Astrocyte (in vitro differentiated cells and primary cell): ENCODE data around the gene CARD18. TPM values are rescaled to one million over a fixed set of nuclear protein-coding genes. Genes with fewer than 3 reads are reported as not detected.

ENCODE experiments used
- DNase-seq: peaks from one replicate; pipeline ENCODE4 v3.0.0-alpha.2; 2010; ENCODE audit warnings: low read depth
- FAIRE-seq: peaks from 2 replicates; lab custom pipeline; 2011; peaks lifted over from hg19 to GRCh38; lab: Jason Lieb, UNC
- H2AFZ ChIP-seq: 2 replicates; pipeline ENCODE4 v1.6.0; 2012; ENCODE audit warnings: low read depth, low read length, inconsistent platforms
- H3K27ac ChIP-seq: 2 replicates; pipeline ENCODE4 v1.5.1; 2011; ENCODE audit warnings: low read depth, low read length, inconsistent platforms
- H3K27me3 ChIP-seq: 2 replicates; pipeline ENCODE4 v1.6.0; 2011; ENCODE audit warnings: low read length, inconsistent platforms; ENCODE audit not compliant: insufficient read depth
- H3K36me3 ChIP-seq: 2 replicates; pipeline ENCODE4 v1.5.1; 2011; ENCODE audit warnings: low read length, inconsistent platforms; ENCODE audit not compliant: insufficient read depth
- H3K4me1 ChIP-seq: 2 replicates; pipeline ENCODE4 v1.5.1; 2011; ENCODE audit warnings: low read length, inconsistent platforms; ENCODE audit not compliant: insufficient read depth
- H3K4me2 ChIP-seq: 2 replicates; pipeline ENCODE4 v1.6.0; 2012; ENCODE audit warnings: low read length, inconsistent platforms
- H3K4me3 ChIP-seq: 2 replicates; pipeline ENCODE4 v1.5.1; 2011; ENCODE audit warnings: low read depth, mild to moderate bottlenecking, low read length, inconsistent platforms; ENCODE audit not compliant: insufficient read depth
- H3K79me2 ChIP-seq: 2 replicates; pipeline ENCODE4 v1.6.0; 2012; ENCODE audit warnings: mild to moderate bottlenecking, low read length, inconsistent platforms; ENCODE audit not compliant: insufficient read depth
- H3K9ac ChIP-seq: 2 replicates; pipeline ENCODE4 v1.6.0; 2012; ENCODE audit warnings: mild to moderate bottlenecking, low read length, inconsistent platforms
- H3K9me3 ChIP-seq: 2 replicates; pipeline ENCODE4 v1.5.1; 2012; ENCODE audit warnings: low read depth, mild to moderate bottlenecking, low read length, inconsistent platforms; ENCODE audit not compliant: insufficient read depth
- H4K20me1 ChIP-seq: 2 replicates; pipeline ENCODE4 v1.6.0; 2012; ENCODE audit warnings: low read length, inconsistent platforms; ENCODE audit not compliant: insufficient read depth
- H3K27ac Mint-ChIP-seq: one replicate; pipeline ENCODE4 v1.8.0; 2021; ENCODE audit warnings: mild to moderate bottlenecking, mixed read lengths; ENCODE audit not compliant: unreplicated experiment
- H3K27me3 Mint-ChIP-seq: one replicate; pipeline ENCODE4 v1.8.0; 2021; ENCODE audit warnings: low read depth, mixed read lengths; ENCODE audit not compliant: unreplicated experiment
- H3K36me3 Mint-ChIP-seq: one replicate; pipeline ENCODE4 v1.8.0; 2021; ENCODE audit warnings: low read depth, mixed read lengths; ENCODE audit not compliant: unreplicated experiment
- H3K4me1 Mint-ChIP-seq: one replicate; pipeline ENCODE4 v1.8.0; 2021; ENCODE audit warnings: low read depth, mixed read lengths; ENCODE audit not compliant: unreplicated experiment
- H3K4me3 Mint-ChIP-seq: one replicate; pipeline ENCODE4 v1.8.0; 2021; ENCODE audit warnings: mild to moderate bottlenecking, moderate library complexity, mixed read lengths; ENCODE audit not compliant: unreplicated experiment
- H3K9me3 Mint-ChIP-seq: one replicate; pipeline ENCODE4 v1.8.0; 2021; ENCODE audit warnings: mild to moderate bottlenecking, mixed read lengths; ENCODE audit not compliant: unreplicated experiment
- CTCF ChIP-seq: IDR thresholded peaks from 2 replicates; pipeline ENCODE4 v1.5.1; 2011; ENCODE audit warnings: low read depth, mild to moderate bottlenecking, inconsistent platforms, low read length, moderate library complexity; ENCODE audit not compliant: insufficient read depth
- EZH2 ChIP-seq: IDR thresholded peaks from 2 replicates; pipeline ENCODE4 v1.6.1; 2012; ENCODE audit warnings: mild to moderate bottlenecking, low read length, inconsistent platforms; ENCODE audit not compliant: insufficient read depth
- total RNA-seq: library from RNA; stranded (reverse); gene quantifications from 2 replicates; pipeline ENCODE4 v1.2.1, GENCODE V29; 2021

CARD18 gene
- total RNA-seq, 1 donor from 2014 or later, result not detected

- no peaks in the 10 kb centered on the region for H3K36me3 ChIP-seq
- no peak overlapping the region for H3K4me3 ChIP-seq
- H3K9me3 ChIP-seq, result no peaks in the 10 kb centered on the region
- no peak overlapping the region for H3K9ac ChIP-seq
- no peak for TF ChIP-seq CTCF
- TF ChIP-seq EZH2, result no peak
- H3K27ac ChIP-seq, result no peak overlapping the region
- DNase-seq (no peak), FAIRE-seq (no peak)
- H2AFZ ChIP-seq, result no peak overlapping the region
- H3K9me3 Mint-ChIP-seq, result no peaks in the 10 kb centered on the region
- no peak overlapping the region for H3K4me2 ChIP-seq
- H3K36me3 Mint-ChIP-seq, result no peaks in the 10 kb centered on the region
- H3K79me2 ChIP-seq, result no peaks in the 10 kb centered on the region
- no peaks in the 10 kb centered on the region for H3K4me1 Mint-ChIP-seq
- no peaks in the 10 kb centered on the region for H3K27me3 ChIP-seq
- no peaks in the 10 kb centered on the region for H4K20me1 ChIP-seq
- H3K27me3 Mint-ChIP-seq, result no peaks in the 10 kb centered on the region
- H3K4me1 ChIP-seq, result peaks cover 3% of the 10 kb centered on the region
- H3K27ac Mint-ChIP-seq, result no peak overlapping the region
- no peak overlapping the region for H3K4me3 Mint-ChIP-seq
Observed at GRCh38 chr11:105156720-105157119, 17.2 kb upstream of the CARD18 start.

- TF ChIP-seq CTCF (no peak), EZH2 (no peak)
- Histone ChIP-seq H3K9me3 (no peaks in the 10 kb centered on the region), H3K27me3 (no peaks in the 10 kb centered on the region), H3K9ac (no peak overlapping the region), H3K4me2 (no peak overlapping the region), H3K4me3 (no peak overlapping the region), H3K27ac (no peak overlapping the region), H3K79me2 (no peaks in the 10 kb centered on the region), H3K36me3 (no peaks in the 10 kb centered on the region), H3K4me1 (peaks cover 3% of the 10 kb centered on the region), H2AFZ (no peak overlapping the region), H4K20me1 (no peaks in the 10 kb centered on the region)
- no peaks in the 10 kb centered on the region for H3K9me3 Mint-ChIP-seq
- no peak for DNase-seq
- H3K4me1 Mint-ChIP-seq, result no peaks in the 10 kb centered on the region
- H3K4me3 Mint-ChIP-seq, result no peak overlapping the region
- H3K27ac Mint-ChIP-seq, result no peak overlapping the region
- H3K27me3 Mint-ChIP-seq, result no peaks in the 10 kb centered on the region
- H3K36me3 Mint-ChIP-seq, result no peaks in the 10 kb centered on the region
- no peak for FAIRE-seq
Observed at GRCh38 chr11:105156231-105156630, 16.7 kb upstream of the CARD18 start.

- Mint-ChIP-seq H3K9me3 (no peaks in the 10 kb centered on the region), H3K4me1 (no peaks in the 10 kb centered on the region), H3K27me3 (no peaks in the 10 kb centered on the region), H3K4me3 (no peak overlapping the region), H3K36me3 (no peaks in the 10 kb centered on the region), H3K27ac (no peak overlapping the region)
- Histone ChIP-seq H4K20me1 (no peaks in the 10 kb centered on the region), H3K27ac (no peak overlapping the region), H3K27me3 (no peaks in the 10 kb centered on the region), H3K4me3 (no peak overlapping the region), H3K4me2 (no peak overlapping the region), H2AFZ (no peak overlapping the region), H3K79me2 (no peaks in the 10 kb centered on the region), H3K9me3 (no peaks in the 10 kb centered on the region), H3K9ac (no peak overlapping the region), H3K4me1 (peaks cover 3% of the 10 kb centered on the region), H3K36me3 (no peaks in the 10 kb centered on the region)
- TF ChIP-seq EZH2 (no peak), CTCF (no peak)
- FAIRE-seq (no peak), DNase-seq (no peak)
Observed at GRCh38 chr11:105155679-105156078, 16.1 kb upstream of the CARD18 start.
